Measurements from ENCODE around the gene TNFRSF9. TPM values are rescaled to one million over a fixed set of nuclear protein-coding genes. Genes with fewer than 3 reads are reported as not detected.

TNFRSF9 gene
- total and polyA plus RNA-seq, 4 donors = under 0.01 to 0.09 (median 0.02) TPM; not detected in 1

GRCh38 chr1:7930645-7931445 lies 9.8 kb downstream of the TNFRSF9 start:
- WGBS = 73% methylated on average over 15 of the region's 15 CpGs
- no peak overlapping the region for H3K27ac ChIP-seq (ENCODE audit: low read depth in 1 of 2, low read length in 2 of 2)
- H3K36me3 ChIP-seq (ENCODE audit: control insufficient read depth in 4 of 4, insufficient read depth in 3 of 4, low read depth in 1 of 4, low read length in 3 of 4) = no peaks in the 10 kb centered on the region
- DNase-seq (ENCODE audit: low spot score) = no peak
- H3K4me1 ChIP-seq (ENCODE audit: control insufficient read depth in 4 of 4, insufficient read depth in 4 of 4, low read length in 3 of 4) = no peaks in the 10 kb centered on the region
- no peak overlapping the region for H3K4me3 ChIP-seq (ENCODE audit: low read depth in 1 of 3, low read length in 3 of 3)
- no peak for TF ChIP-seq EGR1 (IDR thresholded peaks at IDR 0.05; ENCODE audit: low read depth in 2 of 2)
- H3K9ac ChIP-seq (ENCODE audit: low read depth in 1 of 2, low read length in 2 of 2) = no peak overlapping the region
- peaks cover 0 to 3% (median 1%) of the 10 kb centered on the region in 4 donors for H3K27me3 ChIP-seq (ENCODE audit: control insufficient read depth in 4 of 4, insufficient read depth in 4 of 4, low read length in 3 of 4)
- no peaks in the 10 kb centered on the region for H3K9me3 ChIP-seq (ENCODE audit: control insufficient read depth in 4 of 4, low read length in 3 of 4)

DNA sequence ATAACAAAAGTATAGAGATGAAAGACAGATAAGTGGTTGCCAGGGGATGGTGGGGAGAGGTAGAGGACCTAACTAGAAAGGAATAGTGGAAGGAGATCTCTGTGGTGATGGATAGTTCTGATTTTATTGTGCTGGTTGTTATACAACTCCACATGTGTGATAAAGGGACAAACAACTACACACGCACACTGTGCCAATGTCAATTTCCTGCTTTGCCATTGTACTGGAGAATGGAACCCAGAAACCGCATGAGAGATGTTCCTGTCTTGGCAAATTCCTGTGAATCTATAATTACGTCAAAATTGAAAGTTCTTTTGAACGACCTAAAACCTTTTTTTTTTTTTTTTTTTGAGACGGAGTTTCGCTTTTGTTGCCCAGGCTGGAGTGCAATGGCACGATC lies 11.0 kb downstream of the TNFRSF9 start:
- Histone ChIP-seq H3K4me3 (ENCODE audit: low read depth in 1 of 3, low read length in 3 of 3) (no peak overlapping the region), H3K36me3 (ENCODE audit: control insufficient read depth in 4 of 4, insufficient read depth in 3 of 4, low read depth in 1 of 4, low read length in 3 of 4) (no peaks in the 10 kb centered on the region), H3K9me3 (ENCODE audit: control insufficient read depth in 4 of 4, low read length in 3 of 4) (no peaks in the 10 kb centered on the region), H3K9ac (ENCODE audit: low read depth in 1 of 2, low read length in 2 of 2) (no peak overlapping the region), H3K27ac (ENCODE audit: low read depth in 1 of 2, low read length in 2 of 2) (no peak overlapping the region), H3K4me1 (ENCODE audit: control insufficient read depth in 4 of 4, insufficient read depth in 4 of 4, low read length in 3 of 4) (no peaks in the 10 kb centered on the region), H3K27me3 (ENCODE audit: control insufficient read depth in 4 of 4, insufficient read depth in 4 of 4, low read length in 3 of 4) (peaks cover 0 to 3% (median 1%) of the 10 kb centered on the region in 4 donors)
- TF ChIP-seq YY1 (IDR thresholded peaks at IDR 0.05) (no peak), RXRA (IDR thresholded peaks at IDR 0.05) (no peak), REST (IDR thresholded peaks at IDR 0.05) (no peak), MAX (IDR thresholded peaks at IDR 0.05) (no peak), CTCF (IDR thresholded peaks at IDR 0.05; ENCODE audit: low read depth, low read length, missing input control) (no peak), NR2F2 (IDR thresholded peaks at IDR 0.05) (no peak), EGR1 (IDR thresholded peaks at IDR 0.05; ENCODE audit: low read depth in 2 of 2) (no peak), JUND (IDR thresholded peaks at IDR 0.05) (no peak), HNF4A (conservative IDR thresholded peaks at IDR 0.05) (no peak), RAD21 (IDR thresholded peaks at IDR 0.05) (no peak), FOXA2 (IDR thresholded peaks at IDR 0.05) (no peak), GABPA (IDR thresholded peaks at IDR 0.05 in 1 of 2, conservative IDR thresholded peaks at IDR 0.05 in 1 of 2) (no peak), SP1 (IDR thresholded peaks at IDR 0.05) (no peak), FOXA1 (IDR thresholded peaks at IDR 0.05) (no peak)
- TF ChIP-seq, protein P1, sequence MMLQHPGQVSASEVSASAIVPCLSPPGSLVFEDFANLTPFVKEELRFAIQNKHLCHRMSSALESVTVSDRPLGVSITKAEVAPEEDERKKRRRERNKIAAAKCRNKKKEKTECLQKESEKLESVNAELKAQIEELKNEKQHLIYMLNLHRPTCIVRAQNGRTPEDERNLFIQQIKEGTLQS (IDR thresholded peaks at IDR 0.05) = no peak
- TF ChIP-seq, protein P2, sequence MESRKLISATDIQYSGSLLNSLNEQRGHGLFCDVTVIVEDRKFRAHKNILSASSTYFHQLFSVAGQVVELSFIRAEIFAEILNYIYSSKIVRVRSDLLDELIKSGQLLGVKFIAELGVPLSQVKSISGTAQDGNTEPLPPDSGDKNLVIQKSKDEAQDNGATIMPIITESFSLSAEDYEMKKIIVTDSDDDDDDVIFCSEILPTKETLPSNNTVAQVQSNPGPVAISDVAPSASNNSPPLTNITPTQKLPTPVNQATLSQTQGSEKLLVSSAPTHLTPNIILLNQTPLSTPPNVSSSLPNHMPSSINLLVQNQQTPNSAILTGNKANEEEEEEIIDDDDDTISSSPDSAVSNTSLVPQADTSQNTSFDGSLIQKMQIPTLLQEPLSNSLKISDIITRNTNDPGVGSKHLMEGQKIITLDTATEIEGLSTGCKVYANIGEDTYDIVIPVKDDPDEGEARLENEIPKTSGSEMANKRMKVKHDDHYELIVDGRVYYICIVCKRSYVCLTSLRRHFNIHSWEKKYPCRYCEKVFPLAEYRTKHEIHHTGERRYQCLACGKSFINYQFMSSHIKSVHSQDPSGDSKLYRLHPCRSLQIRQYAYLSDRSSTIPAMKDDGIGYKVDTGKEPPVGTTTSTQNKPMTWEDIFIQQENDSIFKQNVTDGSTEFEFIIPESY (IDR thresholded peaks at IDR 0.05) = no peak
- WGBS = 63% methylated on average over 7 of the region's 7 CpGs
- no peak for DNase-seq (ENCODE audit: low spot score)
